Testis (tissue), 2 donors: ENCODE data around the gene NFU1.

Experiments used
- POLR2A ChIP-seq: fragments of 450-650 bp; IDR thresholded peaks from one replicate; pipeline ENCODE4 v1.6.1; 2017; ENCODE audit warnings: antibody characterized with exemption, mild to moderate bottlenecking, moderate library complexity
- TF ChIP-seq, protein P1 (sequence below), 3 experiments: fragments of 450-650 bp in 2 of 3; fragments of 200-600 bp in 1 of 3; sonication (generic) in 1 of 3; IDR thresholded peaks; one replicate each; pipeline ENCODE4 v1.5.1; 2016 to 2019; ENCODE audit warnings: antibody characterized with exemption in 3 of 3, mild to moderate bottlenecking in 2 of 3, moderate library complexity in 1 of 3

DNA sequence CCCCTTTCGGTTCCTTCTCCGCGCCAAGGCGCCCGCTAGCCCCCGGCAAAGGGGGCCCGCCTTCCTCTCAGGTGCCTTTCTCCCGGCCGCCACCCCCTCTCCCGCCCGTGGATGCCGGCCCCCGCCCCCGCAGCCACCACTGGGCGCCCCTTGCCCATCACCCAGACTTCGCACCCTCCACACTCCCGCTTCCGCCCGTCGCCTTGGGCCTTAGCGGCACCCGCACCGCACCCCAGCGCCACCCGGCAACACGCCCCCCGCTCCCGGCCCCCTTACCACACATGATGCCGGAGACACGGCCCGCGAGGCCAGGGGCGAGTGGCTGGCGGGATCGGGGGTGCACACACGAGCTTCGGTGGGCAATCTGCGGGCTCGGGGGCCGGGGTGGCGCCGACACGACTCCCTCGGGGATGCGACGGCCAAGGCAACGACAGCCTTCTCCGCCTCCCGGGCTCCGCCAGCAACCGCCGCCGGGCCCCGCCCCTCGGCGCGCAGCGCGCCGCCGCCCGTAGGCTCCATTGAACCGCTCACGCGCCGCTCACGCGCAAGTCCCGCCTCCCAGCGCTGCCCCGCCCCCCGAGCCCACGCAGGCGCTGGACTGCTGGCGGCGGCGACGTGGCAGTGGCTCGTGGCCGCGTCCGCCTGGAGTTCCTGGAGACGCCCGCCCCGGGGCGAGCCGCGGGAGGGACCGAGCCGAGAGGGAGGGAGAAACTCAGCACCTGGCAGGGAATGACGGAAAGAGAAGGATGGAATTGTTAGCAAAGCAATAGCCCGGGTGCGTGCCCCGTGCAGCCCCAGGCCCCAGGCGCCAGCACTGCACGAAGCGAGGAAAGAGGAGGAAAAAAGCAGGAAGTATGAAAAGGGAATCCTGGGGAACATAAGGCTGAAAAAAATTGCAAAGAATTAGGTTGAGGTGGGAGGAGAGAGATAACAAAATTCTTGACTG is 50.2 kb downstream of the NFU1 start, which contains the start of gene GFPT1:
- TF ChIP-seq, protein P1, sequence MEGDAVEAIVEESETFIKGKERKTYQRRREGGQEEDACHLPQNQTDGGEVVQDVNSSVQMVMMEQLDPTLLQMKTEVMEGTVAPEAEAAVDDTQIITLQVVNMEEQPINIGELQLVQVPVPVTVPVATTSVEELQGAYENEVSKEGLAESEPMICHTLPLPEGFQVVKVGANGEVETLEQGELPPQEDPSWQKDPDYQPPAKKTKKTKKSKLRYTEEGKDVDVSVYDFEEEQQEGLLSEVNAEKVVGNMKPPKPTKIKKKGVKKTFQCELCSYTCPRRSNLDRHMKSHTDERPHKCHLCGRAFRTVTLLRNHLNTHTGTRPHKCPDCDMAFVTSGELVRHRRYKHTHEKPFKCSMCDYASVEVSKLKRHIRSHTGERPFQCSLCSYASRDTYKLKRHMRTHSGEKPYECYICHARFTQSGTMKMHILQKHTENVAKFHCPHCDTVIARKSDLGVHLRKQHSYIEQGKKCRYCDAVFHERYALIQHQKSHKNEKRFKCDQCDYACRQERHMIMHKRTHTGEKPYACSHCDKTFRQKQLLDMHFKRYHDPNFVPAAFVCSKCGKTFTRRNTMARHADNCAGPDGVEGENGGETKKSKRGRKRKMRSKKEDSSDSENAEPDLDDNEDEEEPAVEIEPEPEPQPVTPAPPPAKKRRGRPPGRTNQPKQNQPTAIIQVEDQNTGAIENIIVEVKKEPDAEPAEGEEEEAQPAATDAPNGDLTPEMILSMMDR (IDR thresholded peaks at IDR 0.05) = peak in 1 of 3 experiments; percentile 5
- peak; percentile 81 for TF ChIP-seq POLR2A
